Suprapubic skin (tissue), 4 donors: ENCODE data around the gene ADAMTS2. TPM values are rescaled to one million over a fixed set of nuclear protein-coding genes. Genes with fewer than 3 reads are reported as not detected.

Source experiments
- DNase-seq, 2 donors: peaks; one replicate each; pipeline ENCODE4 v3.0.0-alpha.2; 2019; ENCODE audit warnings: low spot score in 2 of 2
- H3K27ac ChIP-seq: fragments of 200-600 bp; sonication (generic); one replicate; pipeline ENCODE4 v1.5.1; 2019
- H3K27me3 ChIP-seq: fragments of 200-600 bp; sonication (generic); one replicate; pipeline ENCODE4 v1.5.1; 2019
- H3K36me3 ChIP-seq: fragments of 200-600 bp; sonication (generic); one replicate; pipeline ENCODE4 v1.5.1; 2019
- H3K4me1 ChIP-seq: fragments of 200-600 bp; sonication (generic); one replicate; pipeline ENCODE4 v1.5.1; 2019
- H3K4me3 ChIP-seq: fragments of 200-600 bp; sonication (generic); one replicate; pipeline ENCODE4 v1.5.1; 2019; ENCODE audit warnings: mild to moderate bottlenecking
- H3K9me3 ChIP-seq: fragments of 200-600 bp; sonication (generic); one replicate; pipeline ENCODE4 v1.5.1; 2019
- EP300 ChIP-seq: sonication (generic); formaldehyde crosslinking; IDR thresholded peaks from one replicate; pipeline ENCODE4 v1.6.1; 2017; ENCODE audit warnings: antibody characterized with exemption
- POLR2A ChIP-seq, 2 donors: fragments of 450-650 bp; IDR thresholded peaks; one replicate each; pipeline ENCODE4 v1.6.1; 2017; ENCODE audit warnings: antibody characterized with exemption in 2 of 2, mild to moderate bottlenecking in 2 of 2, moderate library complexity in 2 of 2
- POLR2AphosphoS5 ChIP-seq, 3 donors: sonication (generic); formaldehyde crosslinking; IDR thresholded peaks; one replicate each; pipeline ENCODE4 v1.6.1; 2017; ENCODE audit warnings: antibody characterized with exemption in 3 of 3
- WGBS: methylation state at CpG from one replicate; pipeline ENCODE4 v1.1.5; 2018; 5-methylcytosine and 5-hydroxymethylcytosine counted together
- total RNA-seq, 4 donors: library from RNA; depleted of rRNA; stranded (reverse); fragments of >200 nt; gene quantifications; one replicate each; pipeline ENCODE4 v1.1.0, GENCODE V29; 2016
- TF ChIP-seq, protein P1 (sequence below), 2 donors: fragments of 200-600 bp in 1 of 2; fragments of 450-650 bp in 1 of 2; sonication (generic) in 1 of 2; IDR thresholded peaks; one replicate each; pipeline ENCODE4 v1.5.1; 2016 to 2019; ENCODE audit warnings: antibody characterized with exemption in 2 of 2, mild to moderate bottlenecking in 1 of 2, moderate library complexity in 1 of 2

The ADAMTS2 gene
- total RNA-seq, 4 donors from 2014 or later = 3.1 to 5.5 (median 4.3) TPM

DNA sequence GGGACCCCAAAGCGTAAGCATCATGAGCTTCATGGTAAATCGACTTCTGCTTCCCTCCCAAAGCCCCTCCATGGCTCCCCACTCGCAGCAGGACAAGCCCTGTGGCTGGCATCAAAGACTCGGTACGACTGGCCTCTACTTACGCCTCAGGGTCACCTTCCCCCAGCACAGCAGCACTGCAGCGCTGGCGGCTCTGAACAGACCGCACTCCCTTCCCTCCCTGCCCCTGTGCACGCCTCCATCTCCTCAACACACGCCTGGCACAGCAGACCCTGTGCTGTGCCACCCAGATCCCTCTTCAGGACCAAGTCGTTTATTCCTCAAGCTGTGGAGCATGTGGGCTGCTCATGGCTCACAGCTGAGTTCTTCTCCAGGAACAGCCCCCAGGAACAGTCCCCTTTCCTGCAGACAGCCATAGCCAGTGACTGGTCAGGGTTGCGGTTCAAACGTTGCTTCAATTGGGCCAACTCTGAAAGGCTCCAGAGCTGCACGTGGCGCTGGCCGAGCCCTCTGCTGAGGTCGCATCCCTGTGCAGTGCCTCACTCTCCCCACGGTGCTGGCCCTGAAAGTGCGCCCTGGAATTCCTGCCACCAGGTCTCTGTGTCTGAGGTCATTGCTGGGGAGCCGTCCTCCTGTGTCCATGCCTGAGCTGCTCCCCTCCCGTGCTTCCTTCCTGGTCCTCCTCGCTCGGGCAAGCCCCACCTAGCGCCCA, 197.1 kb downstream of the ADAMTS2 start:
- Histone ChIP-seq H3K27me3 (peaks cover 2% of the 10 kb centered on the region), H3K9me3 (no peaks in the 10 kb centered on the region), H3K27ac (no peak overlapping the region), H3K4me1 (no peaks in the 10 kb centered on the region), H3K4me3 (no peak overlapping the region), H3K36me3 (peaks cover 3% of the 10 kb centered on the region)
- no peak for DNase-seq
- 82% methylated on average over 25 of the region's 25 CpGs for WGBS
- TF ChIP-seq POLR2AphosphoS5 (IDR thresholded peaks at IDR 0.05) (no peak), EP300 (no peak), POLR2A (IDR thresholded peaks at IDR 0.05) (no peak)
- TF ChIP-seq, protein P1, sequence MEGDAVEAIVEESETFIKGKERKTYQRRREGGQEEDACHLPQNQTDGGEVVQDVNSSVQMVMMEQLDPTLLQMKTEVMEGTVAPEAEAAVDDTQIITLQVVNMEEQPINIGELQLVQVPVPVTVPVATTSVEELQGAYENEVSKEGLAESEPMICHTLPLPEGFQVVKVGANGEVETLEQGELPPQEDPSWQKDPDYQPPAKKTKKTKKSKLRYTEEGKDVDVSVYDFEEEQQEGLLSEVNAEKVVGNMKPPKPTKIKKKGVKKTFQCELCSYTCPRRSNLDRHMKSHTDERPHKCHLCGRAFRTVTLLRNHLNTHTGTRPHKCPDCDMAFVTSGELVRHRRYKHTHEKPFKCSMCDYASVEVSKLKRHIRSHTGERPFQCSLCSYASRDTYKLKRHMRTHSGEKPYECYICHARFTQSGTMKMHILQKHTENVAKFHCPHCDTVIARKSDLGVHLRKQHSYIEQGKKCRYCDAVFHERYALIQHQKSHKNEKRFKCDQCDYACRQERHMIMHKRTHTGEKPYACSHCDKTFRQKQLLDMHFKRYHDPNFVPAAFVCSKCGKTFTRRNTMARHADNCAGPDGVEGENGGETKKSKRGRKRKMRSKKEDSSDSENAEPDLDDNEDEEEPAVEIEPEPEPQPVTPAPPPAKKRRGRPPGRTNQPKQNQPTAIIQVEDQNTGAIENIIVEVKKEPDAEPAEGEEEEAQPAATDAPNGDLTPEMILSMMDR (IDR thresholded peaks at IDR 0.05) = no peak

DNA sequence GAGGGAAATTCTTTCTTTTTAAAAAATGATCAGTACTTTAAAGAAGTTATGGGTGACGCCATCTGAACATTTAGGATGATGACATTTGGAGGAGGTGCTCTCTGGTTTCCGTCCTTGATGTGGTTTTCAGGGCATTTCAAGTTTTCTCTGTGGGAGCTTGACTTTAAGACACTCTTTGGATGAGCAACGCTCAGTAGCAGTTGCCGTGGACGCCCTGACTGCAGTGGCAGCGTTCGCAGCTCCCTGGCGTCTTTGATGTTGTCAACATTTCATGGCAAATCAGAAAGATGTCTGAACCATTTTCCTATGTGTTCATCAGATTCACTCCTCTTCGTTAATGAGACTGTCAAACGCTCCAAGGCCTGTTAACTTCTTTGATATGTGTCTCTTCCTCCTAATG, 199.0 kb downstream of the ADAMTS2 start:
- H3K27ac ChIP-seq = no peak overlapping the region
- H3K4me3 ChIP-seq = no peak overlapping the region
- 83% methylated on average over 10 of the region's 10 CpGs for WGBS
- TF ChIP-seq POLR2A (IDR thresholded peaks at IDR 0.05) (no peak), POLR2AphosphoS5 (IDR thresholded peaks at IDR 0.05) (no peak), EP300 (no peak)
- TF ChIP-seq, protein P1 (IDR thresholded peaks at IDR 0.05) = no peak
- H3K4me1 ChIP-seq = no peaks in the 10 kb centered on the region
- no peaks in the 10 kb centered on the region for H3K9me3 ChIP-seq
- no peaks in the 10 kb centered on the region for H3K36me3 ChIP-seq
- no peak for DNase-seq
- peaks cover 2% of the 10 kb centered on the region for H3K27me3 ChIP-seq

DNA sequence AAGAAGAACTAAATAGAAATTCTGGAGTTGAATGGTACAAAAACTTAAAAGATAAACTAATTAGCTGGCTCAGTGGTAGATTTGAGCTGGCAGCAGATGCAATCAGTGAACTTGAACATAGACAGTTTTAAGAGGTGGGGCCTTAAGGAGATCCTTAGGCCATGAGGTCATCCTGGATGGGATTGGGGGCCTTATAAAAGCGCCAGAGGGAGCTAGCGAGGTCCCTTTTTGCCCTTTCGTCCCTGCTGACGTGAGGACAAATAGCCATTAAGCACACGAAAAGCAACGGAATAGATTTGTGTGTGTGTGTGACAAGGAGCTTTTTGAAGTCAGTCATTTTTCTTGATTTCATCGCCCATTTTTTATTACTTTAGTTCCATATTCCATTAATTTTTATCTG, 201.8 kb downstream of the ADAMTS2 start:
- Histone ChIP-seq H3K27ac (no peak overlapping the region), H3K27me3 (no peaks in the 10 kb centered on the region), H3K4me3 (no peak overlapping the region), H3K9me3 (no peaks in the 10 kb centered on the region), H3K36me3 (no peaks in the 10 kb centered on the region), H3K4me1 (peaks cover 4% of the 10 kb centered on the region)
- TF ChIP-seq POLR2AphosphoS5 (IDR thresholded peaks at IDR 0.05) (no peak), POLR2A (IDR thresholded peaks at IDR 0.05) (no peak), EP300 (no peak)
- TF ChIP-seq, protein P1 (IDR thresholded peaks at IDR 0.05) = no peak
- DNase-seq = no peak
- WGBS = 66% methylated on average over 7 of the region's 7 CpGs

DNA sequence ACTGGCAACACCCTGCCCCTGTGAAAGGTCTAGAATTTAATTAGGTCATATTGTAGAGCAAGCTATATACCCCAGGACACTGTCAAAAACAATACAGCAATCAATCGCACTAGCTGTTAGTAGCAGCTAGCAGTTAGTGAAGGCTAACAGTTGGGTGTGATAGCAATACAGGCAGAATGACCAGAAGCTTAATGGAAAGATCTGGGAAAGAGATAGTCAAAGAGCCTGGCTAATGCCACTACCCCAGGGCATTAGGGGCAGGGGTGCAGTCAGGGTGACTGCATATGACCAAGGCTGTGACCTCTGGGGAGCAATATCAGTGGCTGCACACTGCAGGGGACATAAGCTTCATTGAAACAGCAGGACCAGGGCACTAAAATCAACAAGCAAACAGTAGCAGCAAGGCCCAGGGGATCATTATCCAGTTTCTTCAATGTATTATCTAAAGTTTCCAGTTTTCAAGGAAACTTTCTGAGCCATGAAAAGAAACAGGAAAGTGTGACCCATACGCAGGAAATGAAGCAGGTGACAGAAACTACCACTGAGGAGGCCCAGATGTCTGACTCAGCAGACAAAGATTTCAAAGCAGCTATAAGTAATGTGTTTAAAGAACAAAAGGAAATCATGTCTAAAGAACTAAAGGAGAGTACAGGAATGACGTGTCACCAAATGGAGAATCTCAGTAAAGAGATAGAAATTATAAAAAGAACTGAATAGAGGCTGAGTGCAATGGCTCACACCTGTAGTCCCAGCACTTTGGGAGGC, 202.6 kb downstream of the ADAMTS2 start:
- H3K4me1 ChIP-seq = peaks cover 6% of the 10 kb centered on the region
- H3K27ac ChIP-seq = no peak overlapping the region
- H3K27me3 ChIP-seq = no peaks in the 10 kb centered on the region
- H3K36me3 ChIP-seq = no peaks in the 10 kb centered on the region
- no peaks in the 10 kb centered on the region for H3K9me3 ChIP-seq
- DNase-seq = no peak
- TF ChIP-seq EP300 (no peak), POLR2AphosphoS5 (IDR thresholded peaks at IDR 0.05) (no peak), POLR2A (IDR thresholded peaks at IDR 0.05) (no peak)
- TF ChIP-seq, protein P1 (IDR thresholded peaks at IDR 0.05) = no peak
- H3K4me3 ChIP-seq = no peak overlapping the region
- 69% methylated on average over 3 of the region's 3 CpGs for WGBS

DNA sequence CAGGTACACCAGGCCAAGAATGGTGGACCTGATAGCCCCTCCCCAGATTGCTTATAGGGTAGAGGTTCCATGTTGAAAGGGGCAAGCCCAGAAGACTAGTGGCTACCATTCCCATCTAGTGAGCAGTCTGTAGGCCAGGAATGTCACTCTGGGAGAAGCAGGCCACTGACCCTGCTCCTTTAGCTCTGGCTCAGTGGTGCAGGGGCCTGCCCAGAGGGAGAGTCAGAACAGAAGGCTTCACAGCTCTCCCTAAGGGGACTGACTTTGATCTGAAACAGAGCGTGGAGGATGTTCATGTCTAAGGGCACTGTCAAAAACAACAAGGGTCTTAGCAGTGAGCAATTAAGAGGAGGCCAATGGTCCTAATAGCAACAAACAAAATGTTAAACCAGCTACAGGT, 203.4 kb downstream of the ADAMTS2 start:
- H3K4me3 ChIP-seq = no peak overlapping the region
- TF ChIP-seq POLR2A (IDR thresholded peaks at IDR 0.05) (no peak), POLR2AphosphoS5 (IDR thresholded peaks at IDR 0.05) (no peak), EP300 (no peak)
- TF ChIP-seq, protein P1 (IDR thresholded peaks at IDR 0.05) = no peak
- H3K27me3 ChIP-seq = peaks cover 4% of the 10 kb centered on the region
- DNase-seq = no peak
- no peak overlapping the region for H3K27ac ChIP-seq
- peaks cover 6% of the 10 kb centered on the region for H3K4me1 ChIP-seq
- no peaks in the 10 kb centered on the region for H3K36me3 ChIP-seq
- WGBS = 27% methylated on average over 1 of the region's 1 CpG
- no peaks in the 10 kb centered on the region for H3K9me3 ChIP-seq
